Activated CD8-positive, alpha-beta memory T cell treated with anti-CD3 and anti-CD28 coated beads, Interleukin-2, amount 50 U/mL, for 1 hour (primary cell): Measurements from ENCODE around the gene PARP3.
"Not testable (repeated sequence)": the region's sequence is repeated elsewhere in the genome, so short reads cannot be mapped to it uniquely, and the experiment has no call there.

ENCODE experiments used
- DNase-seq: peaks from one replicate; pipeline ENCODE4 v3.0.0-alpha.2; 2020; ENCODE audit errors: extremely low read depth

PARP3 gene

GRCh38 chr3:51941798-51942602 lies at the start of gene PARP3, which contains the start of gene RRP9:
Gene PARP3, plus strand, starts transcription at chr3:51942363. Its CDS starts 993 bp downstream, at chr3:51943356.
Gene RRP9, minus strand, starts transcription at chr3:51941904. Its CDS starts 37 bp downstream, at chr3:51941867.
- DNase-seq: peak; percentile 99

GRCh38 chr3:51894391-51894790 lies 47.8 kb upstream of the PARP3 start:
- DNase-seq: no peak

- DNase-seq: no peak
Measured at GRCh38 chr3:51894939-51895338, 47.2 kb upstream of the PARP3 start.

GRCh38 chr3:51896607-51897305 lies 45.4 kb upstream of the PARP3 start:
- DNase-seq: no peak

- no peak for DNase-seq
Measured at GRCh38 chr3:51897391-51897790, 44.8 kb upstream of the PARP3 start.

- DNase-seq: not testable (repeated sequence)
Measured at GRCh38 chr3:51900043-51900442, 42.1 kb upstream of the PARP3 start.

- not testable (repeated sequence) for DNase-seq
Measured at GRCh38 chr3:51902361-51902760, 39.8 kb upstream of the PARP3 start.

- no peak for DNase-seq
Measured at GRCh38 chr3:51904034-51904823, 37.9 kb upstream of the PARP3 start.

GRCh38 chr3:51908026-51908425 lies 34.1 kb upstream of the PARP3 start:
- DNase-seq: no peak

- DNase-seq: no peak
Measured at GRCh38 chr3:51916418-51916817, 25.7 kb upstream of the PARP3 start.

GRCh38 chr3:51921081-51921578 lies 21.0 kb upstream of the PARP3 start:
- no peak for DNase-seq

GRCh38 chr3:51927061-51927977 lies 14.8 kb upstream of the PARP3 start:
- DNase-seq: no peak

- DNase-seq: no peak
Measured at GRCh38 chr3:51928438-51928837, 13.7 kb upstream of the PARP3 start.

- DNase-seq: not testable (repeated sequence)
Measured at GRCh38 chr3:51928981-51929380, 13.2 kb upstream of the PARP3 start.

- no peak for DNase-seq
Measured at GRCh38 chr3:51929420-51930003, 12.7 kb upstream of the PARP3 start.

- DNase-seq: no peak
Measured at GRCh38 chr3:51930439-51930838, 11.7 kb upstream of the PARP3 start.

- no peak for DNase-seq
Measured at GRCh38 chr3:51931756-51932155, 10.4 kb upstream of the PARP3 start.

GRCh38 chr3:51932471-51933370 lies 9.4 kb upstream of the PARP3 start:
- DNase-seq: no peak

- DNase-seq: no peak
Measured at GRCh38 chr3:51933471-51934138, 8.6 kb upstream of the PARP3 start.
